CD8-positive, alpha-beta memory T cell (primary cell): Measurements from ENCODE around the gene LIG1. TPM values are rescaled to one million over a fixed set of nuclear protein-coding genes. Genes with fewer than 3 reads are reported as not detected.

Source experiments
- CTCF ChIA-PET: fragments of 350-600 bp; sonication (Branson Sonifier 250); formaldehyde crosslinking; loops from one replicate; lab custom pipeline; 2021; ENCODE audit warnings: antibody characterized with exemption; lab: Charles Lee
- POLR2A ChIA-PET: fragments of 350-600 bp; sonication (Branson Sonifier 250); formaldehyde crosslinking; loops from one replicate; lab custom pipeline; 2021; ENCODE audit warnings: antibody characterized with exemption; lab: Charles Lee
- DNase-seq, 5 donors: peaks; one replicate each; pipeline versions ENCODE4 v3.0.0 to v3.0.0-alpha.2; 2020 to 2022; ENCODE audit warnings: mixed read lengths in 1 of 5
- H3K27ac ChIP-seq: one replicate; pipeline ENCODE4 v1.7.0; 2013; ENCODE audit warnings: low read depth, mild to moderate bottlenecking, low read length, moderate library complexity
- H3K27me3 ChIP-seq: 2 replicates; pipeline ENCODE4 v1.7.0; 2013; ENCODE audit warnings: low read length, mild to moderate bottlenecking; ENCODE audit not compliant: insufficient read depth, poor library complexity, severe bottlenecking
- H3K36me3 ChIP-seq: 2 replicates; pipeline ENCODE4 v1.7.0; 2013; ENCODE audit warnings: mild to moderate bottlenecking, low read length, moderate library complexity; ENCODE audit not compliant: insufficient read depth
- H3K4me1 ChIP-seq: 2 replicates; pipeline ENCODE4 v1.7.0; 2013; ENCODE audit warnings: mild to moderate bottlenecking, low read length, moderate library complexity; ENCODE audit not compliant: insufficient read depth
- H3K4me3 ChIP-seq: 2 replicates; pipeline ENCODE4 v1.7.0; 2013; ENCODE audit warnings: mild to moderate bottlenecking, low read length
- H3K9me3 ChIP-seq: 2 replicates; pipeline ENCODE4 v1.7.0; 2013; ENCODE audit warnings: mild to moderate bottlenecking, low read length
- H3K27ac Mint-ChIP-seq, 8 donors: one replicate each; pipeline ENCODE4 v1.8.0; 2020 to 2021; ENCODE audit warnings: mixed read lengths in 8 of 8, mild to moderate bottlenecking in 6 of 8, inconsistent platforms in 3 of 8, moderate library complexity in 3 of 8
- H3K27me3 Mint-ChIP-seq, 2 donors: one replicate each; pipeline ENCODE4 v1.8.0; 2020 to 2021; ENCODE audit warnings: mixed read lengths in 2 of 2, mild to moderate bottlenecking in 1 of 2, moderate library complexity in 1 of 2
- H3K36me3 Mint-ChIP-seq, 3 donors: one replicate each; pipeline ENCODE4 v1.8.0; 2020 to 2021; ENCODE audit warnings: mixed read lengths in 3 of 3, inconsistent platforms in 1 of 3, mild to moderate bottlenecking in 1 of 3
- H3K4me1 Mint-ChIP-seq, 3 donors: one replicate each; pipeline ENCODE4 v1.8.0; 2020 to 2021; ENCODE audit warnings: mixed read lengths in 3 of 3, inconsistent platforms in 1 of 3, mild to moderate bottlenecking in 1 of 3
- H3K4me3 Mint-ChIP-seq, 7 donors: one replicate each; pipeline ENCODE4 v1.8.0; 2020 to 2021; ENCODE audit warnings: mixed read lengths in 7 of 7, mild to moderate bottlenecking in 6 of 7, moderate library complexity in 4 of 7, inconsistent platforms in 2 of 7
- H3K9me3 Mint-ChIP-seq, 5 donors: one replicate each; pipeline ENCODE4 v1.8.0; 2020 to 2022; ENCODE audit warnings: mixed read lengths in 5 of 5, mild to moderate bottlenecking in 3 of 5, moderate library complexity in 2 of 5, inconsistent platforms in 1 of 5
- polyA plus RNA-seq: library from polyadenylated mRNA; unstranded; fragments of 300-500 nt; fragmentation: Illumina TruSeq; gene quantifications from one replicate; pipeline ENCODE4 v1.2.3, GENCODE V29; 2021
- total RNA-seq, 2 experiments: library from RNA; stranded (reverse); gene quantifications; one replicate each; pipeline ENCODE4 v1.2.3, GENCODE V29; 2021

The LIG1 gene
- total and polyA plus RNA-seq, 3 experiments from 2014 or later = 24.1 to 135 (median 129) TPM

GRCh38 chr19:48174445-48175030 lies 4.4 kb upstream of the LIG1 start:
- Mint-ChIP-seq H3K27ac (peak overlapping the region in 3 of 8 donors; percentile 25 to 58 (median 50)), H3K4me1 (peaks cover 20 to 25% (median 22%) of the 10 kb centered on the region in 3 donors), H3K36me3 (peaks cover 3 to 44% (median 15%) of the 10 kb centered on the region in 3 donors), H3K4me3 (peak overlapping the region in 1 of 7 donors; percentile 55), H3K9me3 (no peaks in the 10 kb centered on the region), H3K27me3 (no peaks in the 10 kb centered on the region)
- CTCF ChIA-PET = interaction anchor here (1.0 to 1.3 kb wide), 2 partner anchors 20 to 92 kb away, joined by 3 read pairs; no protein-coding TSS in a partner anchor
- Histone ChIP-seq H3K27me3 (no peaks in the 10 kb centered on the region), H3K4me3 (no peak overlapping the region), H3K4me1 (peaks cover 10% of the 10 kb centered on the region), H3K9me3 (no peaks in the 10 kb centered on the region), H3K36me3 (peaks cover 12% of the 10 kb centered on the region), H3K27ac (no peak overlapping the region)
- POLR2A ChIA-PET = no interaction called here
- no peak for DNase-seq

- peaks cover 19% of the 10 kb centered on the region for H3K4me1 ChIP-seq
- H3K4me3 ChIP-seq = no peak overlapping the region
- DNase-seq = no peak
- peak overlapping the region in 6 of 7 donors; percentile 65 to 99 (median 96) for H3K4me3 Mint-ChIP-seq
- peaks cover 28 to 36% (median 31%) of the 10 kb centered on the region in 3 donors for H3K4me1 Mint-ChIP-seq
- peak overlapping the region in 2 of 8 donors; percentile 50 to 99 for H3K27ac Mint-ChIP-seq
- no peaks in the 10 kb centered on the region for H3K9me3 Mint-ChIP-seq
- H3K27me3 ChIP-seq = no peaks in the 10 kb centered on the region
- no peaks in the 10 kb centered on the region for H3K27me3 Mint-ChIP-seq
- ChIA-PET CTCF (interaction anchor here (1.1 to 1.4 kb wide), 2 partner anchors 19 to 78 kb away, joined by 3 read pairs; no protein-coding TSS in a partner anchor), POLR2A (interaction anchor here (0.5 kb wide), 1 partner anchor 13 kb away, joined by 3 read pairs; no protein-coding TSS in a partner anchor)
- H3K27ac ChIP-seq = no peak overlapping the region
- H3K36me3 ChIP-seq = peaks cover 12% of the 10 kb centered on the region
- H3K36me3 Mint-ChIP-seq = peaks cover 3 to 39% (median 15%) of the 10 kb centered on the region in 3 donors
- H3K9me3 ChIP-seq = no peaks in the 10 kb centered on the region
These were observed 1.6 kb upstream of the LIG1 start for GRCh38 chr19:48171710-48172109.

- Mint-ChIP-seq H3K27me3 (no peaks in the 10 kb centered on the region), H3K36me3 (peaks cover 3 to 35% (median 15%) of the 10 kb centered on the region in 3 donors), H3K9me3 (no peaks in the 10 kb centered on the region), H3K4me3 (peak overlapping the region; percentile 89 to 99 (median 96)), H3K4me1 (peaks cover 26 to 36% (median 31%) of the 10 kb centered on the region in 3 donors), H3K27ac (peak overlapping the region; percentile 15 to 99 (median 90))
- Histone ChIP-seq H3K9me3 (no peaks in the 10 kb centered on the region), H3K27me3 (no peaks in the 10 kb centered on the region), H3K4me1 (peaks cover 19% of the 10 kb centered on the region), H3K27ac (peak overlapping the region; percentile 85), H3K4me3 (peak overlapping the region; percentile 98), H3K36me3 (peaks cover 12% of the 10 kb centered on the region)
- ChIA-PET CTCF (interaction anchor here (1.0 to 1.1 kb wide), 2 partner anchors 30 to 78 kb away, joined by 3 read pairs; no protein-coding TSS in a partner anchor), POLR2A (interaction anchor here (0.6 kb wide), 1 partner anchor 452 kb away, joined by 8 read pairs; no protein-coding TSS in a partner anchor)
- DNase-seq = no peak
These were observed 738 bp upstream of the LIG1 start for GRCh38 chr19:48170817-48171347.

GRCh38 chr19:48169578-48169938 lies 586 bp downstream of the LIG1 start:
- H3K9me3 Mint-ChIP-seq = no peaks in the 10 kb centered on the region
- ChIA-PET POLR2A (interaction anchor here (0.6 to 1.3 kb wide), 5 partner anchors 33 to 270 kb away, joined by 3 to 4 read pairs (median 3); partner anchors contain the start of genes SYNGR4 and TMEM143), CTCF (interaction anchor here (1.8 kb wide), 1 partner anchor 15 kb away, joined by 6 read pairs; no protein-coding TSS in a partner anchor)
- Histone ChIP-seq H3K27ac (peak overlapping the region; percentile 85), H3K4me3 (peak overlapping the region; percentile 98), H3K27me3 (no peaks in the 10 kb centered on the region), H3K4me1 (peaks cover 19% of the 10 kb centered on the region), H3K36me3 (peaks cover 9% of the 10 kb centered on the region), H3K9me3 (no peaks in the 10 kb centered on the region)
- DNase-seq = peak; percentile 82 to 94 (median 88)
- peaks cover 22 to 33% (median 28%) of the 10 kb centered on the region in 3 donors for H3K4me1 Mint-ChIP-seq
- H3K27me3 Mint-ChIP-seq = no peaks in the 10 kb centered on the region
- peak overlapping the region; percentile 83 to 99 (median 97) for H3K27ac Mint-ChIP-seq
- H3K4me3 Mint-ChIP-seq = peak overlapping the region; percentile 89 to 99 (median 96)
- peaks cover 3 to 34% (median 10%) of the 10 kb centered on the region in 3 donors for H3K36me3 Mint-ChIP-seq

- Histone ChIP-seq H3K4me1 (peaks cover 19% of the 10 kb centered on the region), H3K27ac (no peak overlapping the region), H3K36me3 (peaks cover 7% of the 10 kb centered on the region), H3K9me3 (no peaks in the 10 kb centered on the region), H3K4me3 (no peak overlapping the region), H3K27me3 (no peaks in the 10 kb centered on the region)
- Mint-ChIP-seq H3K27ac (peak overlapping the region; percentile 83 to 99 (median 97)), H3K9me3 (no peaks in the 10 kb centered on the region), H3K4me1 (peaks cover 19 to 26% (median 26%) of the 10 kb centered on the region in 3 donors), H3K36me3 (peaks cover 3 to 32% (median 7%) of the 10 kb centered on the region in 3 donors), H3K27me3 (no peaks in the 10 kb centered on the region), H3K4me3 (peak overlapping the region; percentile 89 to 99 (median 96))
- ChIA-PET POLR2A (interaction anchor here (0.9 to 1.3 kb wide), 4 partner anchors 34 to 195 kb away, joined by 3 to 4 read pairs (median 3); partner anchors contain the start of genes SYNGR4 and TMEM143), CTCF (interaction anchor here (1.8 kb wide), 1 partner anchor 14 kb away, joined by 6 read pairs; no protein-coding TSS in a partner anchor)
- no peak for DNase-seq
These were observed 1.5 kb downstream of the LIG1 start for GRCh38 chr19:48168689-48169088.

- Histone ChIP-seq H3K9me3 (no peaks in the 10 kb centered on the region), H3K4me1 (no peaks in the 10 kb centered on the region), H3K36me3 (peaks cover 11% of the 10 kb centered on the region), H3K4me3 (no peak overlapping the region), H3K27ac (no peak overlapping the region), H3K27me3 (no peaks in the 10 kb centered on the region)
- Mint-ChIP-seq H3K4me3 (no peak overlapping the region), H3K9me3 (no peaks in the 10 kb centered on the region), H3K27ac (peak overlapping the region in 3 of 8 donors; percentile 17 to 68 (median 58)), H3K36me3 (peaks cover 8 to 77% (median 26%) of the 10 kb centered on the region in 3 donors), H3K4me1 (peaks cover 0 to 4% (median 0%) of the 10 kb centered on the region in 3 donors), H3K27me3 (no peaks in the 10 kb centered on the region)
- ChIA-PET CTCF (no interaction called here), POLR2A (no interaction called here)
- DNase-seq = no peak
These were observed 11.8 kb downstream of the LIG1 start for GRCh38 chr19:48158210-48158790.

- ChIA-PET CTCF (interaction anchor here (1.0 to 1.6 kb wide), 3 partner anchors 16 to 190 kb away, joined by 3 to 6 read pairs (median 5); partner anchors contain the start of genes LIG1, PLA2G4C and ZSWIM9), POLR2A (no interaction called here)
- Mint-ChIP-seq H3K36me3 (peaks cover 4 to 74% (median 18%) of the 10 kb centered on the region in 3 donors), H3K9me3 (no peaks in the 10 kb centered on the region), H3K4me3 (no peak overlapping the region), H3K27me3 (no peaks in the 10 kb centered on the region), H3K4me1 (peaks cover 2 to 4% (median 3%) of the 10 kb centered on the region in 3 donors), H3K27ac (peak overlapping the region in 4 of 8 donors; percentile 45 to 96 (median 52))
- H3K27me3 ChIP-seq = no peaks in the 10 kb centered on the region
- no peaks in the 10 kb centered on the region for H3K4me1 ChIP-seq
- H3K4me3 ChIP-seq = no peak overlapping the region
- no peak for DNase-seq
- H3K9me3 ChIP-seq = no peaks in the 10 kb centered on the region
- H3K27ac ChIP-seq = no peak overlapping the region
- H3K36me3 ChIP-seq = peaks cover under 1% of the 10 kb centered on the region
These were observed 16.1 kb downstream of the LIG1 start for GRCh38 chr19:48154003-48154402.
